Thyroid gland (tissue), 4 donors: ENCODE results near the gene KLF1.

ENCODE experiments used
- POLR2A ChIP-seq, 2 donors: fragments of 450-650 bp; IDR thresholded peaks; one replicate each; pipeline ENCODE4 v1.6.1; 2017; ENCODE audit warnings: antibody characterized with exemption in 2 of 2, mild to moderate bottlenecking in 2 of 2, moderate library complexity in 1 of 2
- TF ChIP-seq, protein P1 (sequence below), 6 experiments: fragments of 200-600 bp in 3 of 6; fragments of 450-650 bp in 3 of 6; sonication (generic) in 3 of 6; IDR thresholded peaks; one replicate each; pipeline ENCODE4 v1.5.1; 2016 to 2019; ENCODE audit warnings: antibody characterized with exemption in 6 of 6, mild to moderate bottlenecking in 2 of 6, inconsistent platforms in 1 of 6, moderate library complexity in 1 of 6

- TF ChIP-seq, protein P1, sequence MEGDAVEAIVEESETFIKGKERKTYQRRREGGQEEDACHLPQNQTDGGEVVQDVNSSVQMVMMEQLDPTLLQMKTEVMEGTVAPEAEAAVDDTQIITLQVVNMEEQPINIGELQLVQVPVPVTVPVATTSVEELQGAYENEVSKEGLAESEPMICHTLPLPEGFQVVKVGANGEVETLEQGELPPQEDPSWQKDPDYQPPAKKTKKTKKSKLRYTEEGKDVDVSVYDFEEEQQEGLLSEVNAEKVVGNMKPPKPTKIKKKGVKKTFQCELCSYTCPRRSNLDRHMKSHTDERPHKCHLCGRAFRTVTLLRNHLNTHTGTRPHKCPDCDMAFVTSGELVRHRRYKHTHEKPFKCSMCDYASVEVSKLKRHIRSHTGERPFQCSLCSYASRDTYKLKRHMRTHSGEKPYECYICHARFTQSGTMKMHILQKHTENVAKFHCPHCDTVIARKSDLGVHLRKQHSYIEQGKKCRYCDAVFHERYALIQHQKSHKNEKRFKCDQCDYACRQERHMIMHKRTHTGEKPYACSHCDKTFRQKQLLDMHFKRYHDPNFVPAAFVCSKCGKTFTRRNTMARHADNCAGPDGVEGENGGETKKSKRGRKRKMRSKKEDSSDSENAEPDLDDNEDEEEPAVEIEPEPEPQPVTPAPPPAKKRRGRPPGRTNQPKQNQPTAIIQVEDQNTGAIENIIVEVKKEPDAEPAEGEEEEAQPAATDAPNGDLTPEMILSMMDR (IDR thresholded peaks at IDR 0.05) = no peak
- no peak for TF ChIP-seq POLR2A (IDR thresholded peaks at IDR 0.05)
These were observed 43.1 kb upstream of the KLF1 start for GRCh38 chr19:12930002-12930645.
